HEK293 (cell line): Measurements from ENCODE around the gene APOBEC3H.

Experiments
- CTCF ChIA-PET: fragments of 350-600 bp; formaldehyde crosslinking; extraction: SDS; loops from one replicate; lab custom pipeline; 2021; ENCODE audit warnings: antibody characterized with exemption; lab: Yijun Ruan, JAX
- POLR2A ChIA-PET: fragments of 300-600 bp; formaldehyde crosslinking; extraction: SDS; loops from one replicate; lab custom pipeline; 2020; ENCODE audit warnings: antibody characterized with exemption, inconsistent platforms; lab: Yijun Ruan, JAX
- H3K27ac ChIP-seq: fragments of 200-500 bp; sonication (Bioruptor generic); 2 replicates; pipeline ENCODE4 v1.5.1; 2014; ENCODE audit warnings: low read depth, low read length, control low read depth, inconsistent platforms; ENCODE audit errors: extremely low read depth
- H3K36me3 ChIP-seq, 2 experiments: fragments of 200-500 bp in 1 of 2; sonication (Bioruptor generic) in 1 of 2; 1 replicate in 1 of 2; 2 replicates in 1 of 2; pipeline ENCODE4 v1.5.1; 2014 to 2017; ENCODE audit warnings: inconsistent platforms in 2 of 2, low read length in 2 of 2; ENCODE audit not compliant: control insufficient read depth in 2 of 2, insufficient read depth in 1 of 2
- H3K4me1 ChIP-seq: fragments of 200-500 bp; sonication (Bioruptor generic); 2 replicates; pipeline ENCODE4 v1.5.1; 2014; ENCODE audit warnings: mild to moderate bottlenecking, low read length, inconsistent platforms; ENCODE audit not compliant: control insufficient read depth, insufficient read depth
- H3K4me3 ChIP-seq: 2 replicates; pipeline ENCODE4 v1.5.1; 2011; ENCODE audit warnings: low read depth, mild to moderate bottlenecking, control low read depth, low read length, moderate library complexity
- H3K9me3 ChIP-seq: fragments of 200-500 bp; sonication (Bioruptor generic); 2 replicates; pipeline ENCODE4 v1.5.1; 2014; ENCODE audit warnings: low read depth, low read length, inconsistent platforms; ENCODE audit not compliant: control insufficient read depth, insufficient read depth
- EGR2 ChIP-seq: fragments of 450-650 bp; formaldehyde crosslinking; IDR thresholded peaks from 2 replicates; pipeline ENCODE4 v1.5.1; 2016; ENCODE audit warnings: low read depth, missing biosample characterization, missing genetic modification characterization
- GLI4 ChIP-seq: fragments of 450-650 bp; formaldehyde crosslinking; IDR thresholded peaks from 2 replicates; pipeline ENCODE4 v1.5.1; 2016; ENCODE audit warnings: missing biosample characterization, missing genetic modification characterization
- KLF9 ChIP-seq: fragments of 450-650 bp; formaldehyde crosslinking; IDR thresholded peaks from 2 replicates; pipeline ENCODE4 v1.5.1; 2016; ENCODE audit warnings: missing biosample characterization, missing genetic modification characterization, low read depth
- PATZ1 ChIP-seq: fragments of 450-650 bp; formaldehyde crosslinking; IDR thresholded peaks from 2 replicates; pipeline ENCODE4 v1.5.1; 2016; ENCODE audit warnings: missing biosample characterization, missing genetic modification characterization
- SCRT1 ChIP-seq: fragments of 450-650 bp; formaldehyde crosslinking; IDR thresholded peaks from 2 replicates; pipeline ENCODE4 v1.5.1; 2016; ENCODE audit warnings: missing biosample characterization, missing genetic modification characterization, borderline replicate concordance
- YY1 ChIP-seq: fragments of 450-650 bp; formaldehyde crosslinking; IDR thresholded peaks from 2 replicates; pipeline ENCODE4 v1.5.1; 2018; ENCODE audit warnings: missing biosample characterization, missing genetic modification characterization
- ZFHX2 ChIP-seq: fragments of 450-650 bp; formaldehyde crosslinking; conservative IDR thresholded peaks from 2 replicates; pipeline ENCODE4 v1.5.1; 2016; ENCODE audit warnings: missing biosample characterization, missing genetic modification characterization
- ZNF19 ChIP-seq: fragments of 450-650 bp; formaldehyde crosslinking; IDR thresholded peaks from 2 replicates; pipeline ENCODE4; 2016; ENCODE audit warnings: missing biosample characterization, missing genetic modification characterization, low read depth
- ZNF311 ChIP-seq: fragments of 450-650 bp; formaldehyde crosslinking; IDR thresholded peaks from 2 replicates; pipeline ENCODE4 v1.5.1; 2017; ENCODE audit warnings: missing biosample characterization, missing genetic modification characterization, borderline replicate concordance
- ZNF398 ChIP-seq: fragments of 450-650 bp; formaldehyde crosslinking; IDR thresholded peaks from 2 replicates; pipeline ENCODE4 v1.5.1; 2017; ENCODE audit warnings: missing biosample characterization, missing genetic modification characterization
- ZNF513 ChIP-seq: fragments of 450-650 bp; IDR thresholded peaks from 2 replicates; pipeline ENCODE4 v1.5.1; 2018; ENCODE audit warnings: missing biosample characterization, missing genetic modification characterization
- ZNF600 ChIP-seq: fragments of 450-650 bp; formaldehyde crosslinking; IDR thresholded peaks from 2 replicates; pipeline ENCODE4 v1.5.1; 2016; ENCODE audit warnings: missing biosample characterization, missing genetic modification characterization
- ZNF701 ChIP-seq: fragments of 450-650 bp; formaldehyde crosslinking; IDR thresholded peaks from 2 replicates; pipeline ENCODE4 v1.5.1; 2016; ENCODE audit warnings: missing biosample characterization, missing genetic modification characterization
- ZNF747 ChIP-seq: fragments of 450-650 bp; formaldehyde crosslinking; IDR thresholded peaks from 2 replicates; pipeline ENCODE4 v1.5.1; 2016; ENCODE audit warnings: missing biosample characterization, missing genetic modification characterization

The APOBEC3H gene

GRCh38 chr22:39130892-39131855, 34.1 kb downstream of the APOBEC3H start:
- H3K9me3 ChIP-seq: no peaks in the 10 kb centered on the region
- ChIA-PET CTCF (interaction anchor here (0.6 to 0.9 kb wide), 5 partner anchors 12 to 362 kb away, joined by 3 to 4 read pairs (median 3); no protein-coding TSS in a partner anchor), POLR2A (interaction anchor here (0.7 kb wide), 1 partner anchor 306 kb away, joined by 3 read pairs; no protein-coding TSS in a partner anchor)
- H3K4me3 ChIP-seq: no peak overlapping the region
- no peak overlapping the region for H3K27ac ChIP-seq
- H3K4me1 ChIP-seq: no peaks in the 10 kb centered on the region
- TF ChIP-seq ZNF701 (tag by site-specific recombination) (no peak), PATZ1 (tag by site-specific recombination) (0 out of 2 replicates have a peak, but pooled peaks have one; percentile 26), ZNF398 (peak; percentile 45; the same call in 1 of the 2 replicates), ZNF600 (tag by site-specific recombination) (no peak), ZNF513 (no peak), ZFHX2 (tag by site-specific recombination) (0 out of 2 replicates have a peak, but pooled peaks have one; percentile 22), ZNF747 (tag by site-specific recombination) (no peak), EGR2 (tag by site-specific recombination) (0 out of 2 replicates have a peak, but pooled peaks have one; percentile 36), SCRT1 (no peak), YY1 (tag by site-specific recombination) (no peak), ZNF311 (tag by site-specific recombination) (no peak)
- H3K36me3 ChIP-seq: no peaks in the 10 kb centered on the region

GRCh38 chr22:39132281-39132680, 35.2 kb downstream of the APOBEC3H start:
- CTCF ChIA-PET: interaction anchor here (0.7 kb wide), 1 partner anchor 191 kb away, joined by 3 read pairs; no protein-coding TSS in a partner anchor
- H3K4me1 ChIP-seq: no peaks in the 10 kb centered on the region
- H3K36me3 ChIP-seq: no peaks in the 10 kb centered on the region
- no peak for TF ChIP-seq GLI4 (tag by site-specific recombination)
- TF ChIP-seq ZNF19 (tag by site-specific recombination): no peak
- no peak for TF ChIP-seq KLF9 (tag by site-specific recombination)
- TF ChIP-seq, all 188 proteins: peak for 0
- no peak overlapping the region for H3K27ac ChIP-seq
- POLR2A ChIA-PET: no interaction called here
- no peaks in the 10 kb centered on the region for H3K9me3 ChIP-seq
- no peak overlapping the region for H3K4me3 ChIP-seq
